HCT116 (cell line): ENCODE data around the gene AFAP1. TPM values are rescaled to one million over a fixed set of nuclear protein-coding genes. Genes with fewer than 3 reads are reported as not detected.

Source experiments
- ATAC-seq: fragments of 200-7000 bp; cut with Tn5 transposase; 2 replicates; pipeline ENCODE4 v1.9.1; 2020; ENCODE audit warnings: mild to moderate bottlenecking, moderate library complexity
- BruUV-seq: library from RNA; stranded (reverse); fragments of 400-500 nt; replicated peaks from 2 replicates; lab custom pipeline; 2021; lab: Mats Ljungman, UMichigan
- CTCF ChIA-PET: fragments of 300-600 bp; sonication (Branson Sonifier 250); formaldehyde crosslinking; loops from one replicate; lab custom pipeline; 2021; ENCODE audit warnings: antibody characterized with exemption; lab: Charles Lee
- POLR2A ChIA-PET: fragments of 300-600, 350-600 bp; sonication (Branson Sonifier 250); formaldehyde crosslinking; loops from one replicate; lab custom pipeline; 2021; ENCODE audit warnings: antibody characterized with exemption; lab: Charles Lee
- RAD21 ChIA-PET, 2 experiments: fragments of 300-600 bp; sonication (Branson Sonifier 250); formaldehyde crosslinking; loops; one replicate each; lab custom pipeline; 2023; ENCODE audit warnings: low total read pairs in 2 of 2; ENCODE audit not compliant: uncharacterized antibody in 2 of 2, unreplicated experiment in 2 of 2, low non-redundant PET in 1 of 2; lab: Charles Lee
- DNase-seq: peaks from one replicate; pipeline ENCODE4 v3.0.0-alpha.2; 2010; ENCODE audit warnings: low read depth, low spot score
- H2AFZ ChIP-seq: fragments of 200-600 bp; shearing (Covaris generic), sonication (generic); 2 replicates; pipeline ENCODE4 v1.6.1; 2017; ENCODE audit warnings: low read depth, mixed run types, mixed read lengths, antibody characterized with exemption, low read length; ENCODE audit not compliant: poor library complexity, severe bottlenecking
- H3K27ac ChIP-seq: 2 replicates; pipeline ENCODE4 v1.5.1; 2012; ENCODE audit warnings: low read depth, low read length
- H3K27me3 ChIP-seq: fragments of 200-600 bp; sonication (generic); 2 replicates; pipeline ENCODE4 v1.6.1; 2016; ENCODE audit warnings: mixed run types, low read length, mixed read lengths; ENCODE audit not compliant: insufficient read depth
- H3K36me3 ChIP-seq, 2 experiments: fragments of 200-500 bp in 1 of 2; fragments of 200-600 bp in 1 of 2; sonication (Bioruptor generic) in 1 of 2; sonication (generic) in 1 of 2; 2 replicates each; pipeline versions ENCODE4 v1.5.1 to v1.6.1; 2014 to 2016; ENCODE audit warnings: low read length in 2 of 2, inconsistent platforms in 1 of 2, mixed read lengths in 1 of 2, mixed run types in 1 of 2; ENCODE audit not compliant: insufficient read depth in 2 of 2, control insufficient read depth in 1 of 2
- H3K4me1 ChIP-seq, 2 experiments: fragments of 200-600 bp in 1 of 2; sonication (generic) in 1 of 2; 2 replicates each; pipeline versions ENCODE4 v1.5.1 to v1.6.1; 2012 to 2017; ENCODE audit warnings: low read length in 2 of 2, inconsistent platforms in 1 of 2, mild to moderate bottlenecking in 1 of 2, mixed read lengths in 1 of 2, mixed run types in 1 of 2, moderate library complexity in 1 of 2; ENCODE audit not compliant: insufficient read depth in 2 of 2, control insufficient read depth in 1 of 2
- H3K4me2 ChIP-seq: fragments of 200-600 bp; sonication (generic); 2 replicates; pipeline ENCODE4 v1.6.1; 2017; ENCODE audit warnings: mixed run types, low read length, mixed read lengths
- H3K4me3 ChIP-seq, 2 experiments: fragments of 200-600 bp in 1 of 2; sonication (generic) in 1 of 2; replicated peaks in 1 of 2; 2 replicates each; pipeline ENCODE4 v1.5.1; 2011 to 2016; ENCODE audit warnings: low read length in 2 of 2, control low read depth in 1 of 2, low read depth in 1 of 2, mild to moderate bottlenecking in 1 of 2, mixed read lengths in 1 of 2, mixed run types in 1 of 2
- H3K79me2 ChIP-seq: fragments of 200-600 bp; sonication (generic); 2 replicates; pipeline ENCODE4 v1.6.1; 2017; ENCODE audit warnings: mild to moderate bottlenecking, mixed run types, low read length, moderate library complexity, mixed read lengths; ENCODE audit not compliant: insufficient read depth
- H3K9ac ChIP-seq: fragments of 200-600 bp; sonication (generic); 2 replicates; pipeline ENCODE4 v1.6.1; 2016; ENCODE audit warnings: low read length, mixed read lengths
- H3K9me2 ChIP-seq: fragments of 200-600 bp; sonication (generic), shearing (Covaris generic); 2 replicates; pipeline ENCODE4 v1.6.1; 2017; ENCODE audit warnings: mixed run types, mild to moderate bottlenecking, moderate library complexity; ENCODE audit not compliant: insufficient read depth
- H3K9me3 ChIP-seq, 2 experiments: fragments of 200-500 bp in 1 of 2; fragments of 200-600 bp in 1 of 2; sonication (Bioruptor generic) in 1 of 2; sonication (generic) in 1 of 2; 2 replicates each; pipeline ENCODE4 v1.6.1; 2014 to 2017; ENCODE audit warnings: low read length in 2 of 2, mixed read lengths in 2 of 2, inconsistent platforms in 1 of 2, low read depth in 1 of 2, mild to moderate bottlenecking in 1 of 2, mixed run types in 1 of 2, moderate library complexity in 1 of 2; ENCODE audit not compliant: control insufficient read depth in 1 of 2, insufficient read depth in 1 of 2
- H4K20me1 ChIP-seq: fragments of 200-600 bp; sonication (generic), shearing (Covaris generic); 2 replicates; pipeline ENCODE4 v1.6.1; 2017; ENCODE audit warnings: mixed run types, mild to moderate bottlenecking, moderate library complexity; ENCODE audit not compliant: insufficient read depth
- CEBPB ChIP-seq: IDR thresholded peaks from 2 replicates; pipeline ENCODE4 v1.6.1; 2012; ENCODE audit warnings: low read depth
- EGR1 ChIP-seq: IDR thresholded peaks from 2 replicates; pipeline ENCODE4 v1.6.1; 2012; ENCODE audit warnings: low read depth
- FOSL1 ChIP-seq: IDR thresholded peaks from 2 replicates; pipeline ENCODE4 v1.6.1; 2012; ENCODE audit warnings: low read depth
- POLR2AphosphoS5 ChIP-seq: IDR thresholded peaks from 2 replicates; pipeline ENCODE4 v1.6.1; 2011; ENCODE audit warnings: mild to moderate bottlenecking, low read depth, low read length, moderate library complexity
- SP1 ChIP-seq: IDR thresholded peaks from 2 replicates; pipeline ENCODE4 v1.6.1; 2012; ENCODE audit warnings: low read depth
- SRF ChIP-seq: IDR thresholded peaks from 2 replicates; pipeline ENCODE4 v1.6.1; 2012; ENCODE audit warnings: low read depth
- intact Hi-C: fragments of 100-400 bp; cut with micrococcal nuclease; formaldehyde crosslinking; loops from 2 replicates; pipeline ENCODE4 v1.10.0; 2022
- total RNA-seq: library from RNA; stranded (reverse); gene quantifications from one replicate; pipeline ENCODE4 v1.2.1, GENCODE V29; 2021; ENCODE audit not compliant: unreplicated experiment
- TF ChIP-seq, protein P1 (sequence below): IDR thresholded peaks from 2 replicates; pipeline ENCODE4 v1.6.1; 2011; ENCODE audit warnings: mild to moderate bottlenecking, low read length, moderate library complexity; ENCODE audit not compliant: insufficient replicate concordance; ENCODE audit errors: extremely low read depth
- TF ChIP-seq, protein P2 (sequence below): IDR thresholded peaks from 2 replicates; pipeline ENCODE4 v1.6.1; 2012; ENCODE audit warnings: low read depth
- TF ChIP-seq, protein P3 (sequence below): IDR thresholded peaks from 2 replicates; pipeline ENCODE4 v1.6.1; 2012
- TF ChIP-seq, protein P4 (sequence below), 3 experiments: fragments of 200-600 bp in 1 of 3; sonication (generic) in 1 of 3; IDR thresholded peaks in 2 of 3; conservative IDR thresholded peaks in 1 of 3; 2 replicates each; pipeline ENCODE4 v1.5.1; 2012 to 2017; ENCODE audit warnings: low read depth in 2 of 3, low read length in 2 of 3, antibody characterized with exemption in 1 of 3, borderline replicate concordance in 1 of 3, control low read depth in 1 of 3, mild to moderate bottlenecking in 1 of 3, mixed read lengths in 1 of 3, mixed run types in 1 of 3, moderate library complexity in 1 of 3; ENCODE audit not compliant: insufficient read depth in 1 of 3

The AFAP1 gene
- total RNA-seq, 1 experiment from 2014 or later, result 19.4 TPM

DNA sequence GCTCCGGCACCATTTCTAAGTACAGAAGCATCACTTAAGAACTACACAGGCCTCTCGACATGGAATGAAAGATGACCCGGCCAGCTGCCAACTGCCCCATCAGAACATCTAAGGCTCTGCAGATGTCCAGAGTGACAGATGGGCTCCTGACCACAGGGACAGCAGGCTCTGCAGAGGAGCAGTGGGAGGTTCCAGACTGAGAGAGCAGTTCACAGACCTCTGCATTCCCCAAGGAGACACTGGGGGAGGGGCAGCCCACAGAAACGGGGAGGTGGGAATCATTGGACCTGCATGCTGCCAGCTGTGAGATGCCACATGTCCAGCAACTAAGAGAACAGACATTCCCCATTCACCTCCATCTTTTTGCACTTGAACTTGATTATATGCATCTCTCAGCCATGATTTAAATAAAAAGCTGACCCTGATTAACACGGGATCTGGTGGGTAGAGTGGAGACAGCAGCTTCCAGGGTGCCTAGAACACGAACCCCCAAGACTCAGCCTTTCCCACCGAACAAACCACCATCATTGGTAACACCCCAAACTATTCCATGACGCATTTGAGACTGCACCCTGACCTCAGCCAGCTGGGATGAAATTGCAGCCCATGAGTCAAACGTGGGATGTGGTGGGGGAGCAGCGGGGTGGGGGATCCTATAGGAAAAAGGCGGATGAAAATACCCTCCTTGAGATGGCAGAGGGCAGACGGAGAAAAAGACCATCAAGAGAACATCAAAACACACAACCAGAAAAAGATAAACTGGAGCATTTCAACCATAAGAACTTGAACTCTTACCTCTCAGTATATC lies 47.2 kb downstream of the AFAP1 start:
- DNase-seq (no peak), ATAC-seq (no peak)
- no peak overlapping the region for H2AFZ ChIP-seq
- ChIA-PET CTCF (no interaction called here), POLR2A (no interaction called here), RAD21 (no interaction called here)
- peaks cover 3% of the 10 kb centered on the region; the same call in 1 of the 2 replicates for H4K20me1 ChIP-seq
- no peak overlapping the region for H3K27ac ChIP-seq
- no peak overlapping the region for H3K9ac ChIP-seq
- H3K79me2 ChIP-seq, result peaks cover 35% of the 10 kb centered on the region
- no peaks in the 10 kb centered on the region for H3K36me3 ChIP-seq
- no peak overlapping the region for H3K4me2 ChIP-seq
- H3K27me3 ChIP-seq, result no peaks in the 10 kb centered on the region
- H3K9me3 ChIP-seq, result peaks cover 8 to 23% of the 10 kb centered on the region in 2 experiments; a peak in 3 of 4 replicates
- BruUV-seq, result no TSS peak
- no peaks in the 10 kb centered on the region for H3K9me2 ChIP-seq
- H3K4me3 ChIP-seq, result no peak overlapping the region
- TF ChIP-seq, protein P1, sequence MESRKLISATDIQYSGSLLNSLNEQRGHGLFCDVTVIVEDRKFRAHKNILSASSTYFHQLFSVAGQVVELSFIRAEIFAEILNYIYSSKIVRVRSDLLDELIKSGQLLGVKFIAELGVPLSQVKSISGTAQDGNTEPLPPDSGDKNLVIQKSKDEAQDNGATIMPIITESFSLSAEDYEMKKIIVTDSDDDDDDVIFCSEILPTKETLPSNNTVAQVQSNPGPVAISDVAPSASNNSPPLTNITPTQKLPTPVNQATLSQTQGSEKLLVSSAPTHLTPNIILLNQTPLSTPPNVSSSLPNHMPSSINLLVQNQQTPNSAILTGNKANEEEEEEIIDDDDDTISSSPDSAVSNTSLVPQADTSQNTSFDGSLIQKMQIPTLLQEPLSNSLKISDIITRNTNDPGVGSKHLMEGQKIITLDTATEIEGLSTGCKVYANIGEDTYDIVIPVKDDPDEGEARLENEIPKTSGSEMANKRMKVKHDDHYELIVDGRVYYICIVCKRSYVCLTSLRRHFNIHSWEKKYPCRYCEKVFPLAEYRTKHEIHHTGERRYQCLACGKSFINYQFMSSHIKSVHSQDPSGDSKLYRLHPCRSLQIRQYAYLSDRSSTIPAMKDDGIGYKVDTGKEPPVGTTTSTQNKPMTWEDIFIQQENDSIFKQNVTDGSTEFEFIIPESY, result no peak
- TF ChIP-seq, protein P2, sequence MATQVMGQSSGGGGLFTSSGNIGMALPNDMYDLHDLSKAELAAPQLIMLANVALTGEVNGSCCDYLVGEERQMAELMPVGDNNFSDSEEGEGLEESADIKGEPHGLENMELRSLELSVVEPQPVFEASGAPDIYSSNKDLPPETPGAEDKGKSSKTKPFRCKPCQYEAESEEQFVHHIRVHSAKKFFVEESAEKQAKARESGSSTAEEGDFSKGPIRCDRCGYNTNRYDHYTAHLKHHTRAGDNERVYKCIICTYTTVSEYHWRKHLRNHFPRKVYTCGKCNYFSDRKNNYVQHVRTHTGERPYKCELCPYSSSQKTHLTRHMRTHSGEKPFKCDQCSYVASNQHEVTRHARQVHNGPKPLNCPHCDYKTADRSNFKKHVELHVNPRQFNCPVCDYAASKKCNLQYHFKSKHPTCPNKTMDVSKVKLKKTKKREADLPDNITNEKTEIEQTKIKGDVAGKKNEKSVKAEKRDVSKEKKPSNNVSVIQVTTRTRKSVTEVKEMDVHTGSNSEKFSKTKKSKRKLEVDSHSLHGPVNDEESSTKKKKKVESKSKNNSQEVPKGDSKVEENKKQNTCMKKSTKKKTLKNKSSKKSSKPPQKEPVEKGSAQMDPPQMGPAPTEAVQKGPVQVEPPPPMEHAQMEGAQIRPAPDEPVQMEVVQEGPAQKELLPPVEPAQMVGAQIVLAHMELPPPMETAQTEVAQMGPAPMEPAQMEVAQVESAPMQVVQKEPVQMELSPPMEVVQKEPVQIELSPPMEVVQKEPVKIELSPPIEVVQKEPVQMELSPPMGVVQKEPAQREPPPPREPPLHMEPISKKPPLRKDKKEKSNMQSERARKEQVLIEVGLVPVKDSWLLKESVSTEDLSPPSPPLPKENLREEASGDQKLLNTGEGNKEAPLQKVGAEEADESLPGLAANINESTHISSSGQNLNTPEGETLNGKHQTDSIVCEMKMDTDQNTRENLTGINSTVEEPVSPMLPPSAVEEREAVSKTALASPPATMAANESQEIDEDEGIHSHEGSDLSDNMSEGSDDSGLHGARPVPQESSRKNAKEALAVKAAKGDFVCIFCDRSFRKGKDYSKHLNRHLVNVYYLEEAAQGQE, result no peak
- TF ChIP-seq FOSL1 (no peak), SP1 (no peak), CEBPB (no peak), EGR1 (no peak), SRF (no peak), POLR2AphosphoS5 (no peak)
- TF ChIP-seq, protein P3, sequence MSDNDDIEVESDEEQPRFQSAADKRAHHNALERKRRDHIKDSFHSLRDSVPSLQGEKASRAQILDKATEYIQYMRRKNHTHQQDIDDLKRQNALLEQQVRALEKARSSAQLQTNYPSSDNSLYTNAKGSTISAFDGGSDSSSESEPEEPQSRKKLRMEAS, result no peak
- TF ChIP-seq, protein P4, sequence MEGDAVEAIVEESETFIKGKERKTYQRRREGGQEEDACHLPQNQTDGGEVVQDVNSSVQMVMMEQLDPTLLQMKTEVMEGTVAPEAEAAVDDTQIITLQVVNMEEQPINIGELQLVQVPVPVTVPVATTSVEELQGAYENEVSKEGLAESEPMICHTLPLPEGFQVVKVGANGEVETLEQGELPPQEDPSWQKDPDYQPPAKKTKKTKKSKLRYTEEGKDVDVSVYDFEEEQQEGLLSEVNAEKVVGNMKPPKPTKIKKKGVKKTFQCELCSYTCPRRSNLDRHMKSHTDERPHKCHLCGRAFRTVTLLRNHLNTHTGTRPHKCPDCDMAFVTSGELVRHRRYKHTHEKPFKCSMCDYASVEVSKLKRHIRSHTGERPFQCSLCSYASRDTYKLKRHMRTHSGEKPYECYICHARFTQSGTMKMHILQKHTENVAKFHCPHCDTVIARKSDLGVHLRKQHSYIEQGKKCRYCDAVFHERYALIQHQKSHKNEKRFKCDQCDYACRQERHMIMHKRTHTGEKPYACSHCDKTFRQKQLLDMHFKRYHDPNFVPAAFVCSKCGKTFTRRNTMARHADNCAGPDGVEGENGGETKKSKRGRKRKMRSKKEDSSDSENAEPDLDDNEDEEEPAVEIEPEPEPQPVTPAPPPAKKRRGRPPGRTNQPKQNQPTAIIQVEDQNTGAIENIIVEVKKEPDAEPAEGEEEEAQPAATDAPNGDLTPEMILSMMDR (IDR thresholded peaks at IDR 0.05 in 2 of 3, conservative IDR thresholded peaks at IDR 0.05 in 1 of 3; ENCODE audit: borderline replicate concordance in 1 of 3, insufficient read depth in 1 of 3, low read depth in 2 of 3, low read length in 2 of 3), result no peak
- intact Hi-C loops, result no loop called here
- peaks cover 5 to 18% of the 10 kb centered on the region in 2 experiments; a peak in 3 of 4 replicates for H3K4me1 ChIP-seq
